GM12865 (cell line): ENCODE results near the gene PELI2.

Source experiments
- DNase-seq: peaks from one replicate; pipeline ENCODE4 v3.0.0; 2010; ENCODE audit warnings: low read depth
- H3K4me3 ChIP-seq: 2 replicates; pipeline ENCODE4 v1.5.1; 2011; ENCODE audit warnings: mild to moderate bottlenecking, low read depth, low read length, control low read depth
- CTCF ChIP-seq: IDR thresholded peaks from 2 replicates; pipeline ENCODE4 v1.5.1; 2011; ENCODE audit warnings: low read length, control low read depth, low read depth, inconsistent platforms; ENCODE audit not compliant: insufficient read depth; ENCODE audit errors: missing control alignments

The PELI2 gene, protein sequence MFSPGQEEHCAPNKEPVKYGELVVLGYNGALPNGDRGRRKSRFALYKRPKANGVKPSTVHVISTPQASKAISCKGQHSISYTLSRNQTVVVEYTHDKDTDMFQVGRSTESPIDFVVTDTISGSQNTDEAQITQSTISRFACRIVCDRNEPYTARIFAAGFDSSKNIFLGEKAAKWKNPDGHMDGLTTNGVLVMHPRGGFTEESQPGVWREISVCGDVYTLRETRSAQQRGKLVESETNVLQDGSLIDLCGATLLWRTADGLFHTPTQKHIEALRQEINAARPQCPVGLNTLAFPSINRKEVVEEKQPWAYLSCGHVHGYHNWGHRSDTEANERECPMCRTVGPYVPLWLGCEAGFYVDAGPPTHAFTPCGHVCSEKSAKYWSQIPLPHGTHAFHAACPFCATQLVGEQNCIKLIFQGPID

DNA sequence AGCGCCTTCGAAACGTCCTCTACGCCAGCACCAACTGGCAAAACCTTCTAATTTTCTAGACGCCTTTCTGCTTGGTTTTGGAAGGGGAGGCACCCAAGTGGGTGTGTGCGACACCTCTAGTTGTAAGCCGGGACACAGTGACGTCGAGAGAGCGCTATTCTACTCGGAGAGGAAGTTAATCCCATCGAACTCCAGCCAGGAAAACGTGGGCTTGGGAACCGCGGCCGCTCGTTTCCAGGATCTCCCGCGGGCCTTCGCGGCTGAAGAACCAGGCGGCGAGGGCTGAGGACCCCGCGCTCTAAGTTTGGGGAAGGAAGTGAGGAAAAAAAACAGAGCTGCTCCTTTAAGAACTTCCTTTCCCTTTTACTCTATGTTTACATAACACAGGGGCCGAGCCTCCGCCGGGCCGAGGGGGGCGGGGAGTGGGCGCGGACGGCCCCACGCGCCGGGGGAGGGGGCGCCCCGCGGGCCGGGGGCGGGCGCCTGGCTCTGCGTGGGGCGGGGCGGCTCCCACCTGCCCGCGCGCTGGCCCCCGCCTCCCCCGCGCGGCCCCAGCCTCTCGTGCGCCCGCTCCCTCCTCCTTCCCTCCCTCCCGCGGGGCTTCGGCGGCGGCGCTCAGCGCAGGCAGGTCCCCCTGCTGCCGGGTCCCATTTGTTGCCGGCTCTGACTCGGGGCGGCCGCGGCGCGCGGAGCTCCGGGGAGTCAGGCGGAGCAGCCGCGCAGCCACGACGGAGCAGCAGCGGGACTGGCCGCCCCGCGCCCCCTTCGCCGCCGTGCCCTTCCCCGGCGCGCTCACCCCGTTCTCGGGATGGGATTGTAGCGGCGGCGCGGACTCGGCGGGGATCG, at the start of gene PELI2:
PELI2 (plus strand) TSS at position 647 of the 846 bp plus-strand sequence. CDS start 250 bp downstream, outside the sequence.
- DNase-seq, result peak; percentile 64
- peak within 1 kb of the TSS; percentile 62 for H3K4me3 ChIP-seq
- TF ChIP-seq CTCF, result no peak

- no peak overlapping the region for H3K4me3 ChIP-seq
- TF ChIP-seq CTCF, result no peak
- DNase-seq, result no peak
Observed at GRCh38 chr14:56073799-56074198, 44.4 kb upstream of the PELI2 start.

GRCh38 chr14:56075301-56075700, 42.9 kb upstream of the PELI2 start:
- TF ChIP-seq CTCF, result no peak
- no peak overlapping the region for H3K4me3 ChIP-seq
- no peak for DNase-seq

DNA sequence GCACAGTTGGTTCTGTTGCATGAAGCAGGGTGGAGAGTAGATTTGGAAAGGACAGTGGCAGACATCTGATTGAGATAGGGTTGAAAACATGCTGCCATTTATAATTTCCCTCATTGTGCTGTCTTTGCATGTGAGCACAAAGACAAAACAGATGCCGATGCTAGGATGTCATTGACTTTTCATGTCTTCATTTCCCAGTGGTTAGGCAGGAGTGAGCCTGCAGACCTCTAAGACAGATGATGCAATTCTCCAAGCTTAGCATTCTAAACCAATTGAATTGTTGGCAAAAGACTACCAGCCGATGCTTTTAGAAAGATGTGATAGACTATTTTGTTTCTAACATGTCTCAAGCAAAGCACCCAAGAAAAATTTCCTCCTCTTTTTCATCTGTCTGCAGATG, 37.1 kb upstream of the PELI2 start:
- TF ChIP-seq CTCF, result no peak
- DNase-seq, result no peak
- H3K4me3 ChIP-seq, result no peak overlapping the region

- TF ChIP-seq CTCF, result no peak
- no peak overlapping the region for H3K4me3 ChIP-seq
- no peak for DNase-seq
Observed at GRCh38 chr14:56082880-56083279, 35.3 kb upstream of the PELI2 start.

- TF ChIP-seq CTCF, result no peak
- H3K4me3 ChIP-seq, result no peak overlapping the region
- no peak for DNase-seq
Observed at GRCh38 chr14:56085471-56085870, 32.7 kb upstream of the PELI2 start.
